Measurements from ENCODE around the gene MAPK1.
A peak's percentile ranks its signal among the peaks of the same experiment; 100 is the strongest.
"Not testable (repeated sequence)": the region's sequence is repeated elsewhere in the genome, so short reads cannot be mapped to it uniquely, and the experiment has no call there.

The MAPK1 gene

DNA sequence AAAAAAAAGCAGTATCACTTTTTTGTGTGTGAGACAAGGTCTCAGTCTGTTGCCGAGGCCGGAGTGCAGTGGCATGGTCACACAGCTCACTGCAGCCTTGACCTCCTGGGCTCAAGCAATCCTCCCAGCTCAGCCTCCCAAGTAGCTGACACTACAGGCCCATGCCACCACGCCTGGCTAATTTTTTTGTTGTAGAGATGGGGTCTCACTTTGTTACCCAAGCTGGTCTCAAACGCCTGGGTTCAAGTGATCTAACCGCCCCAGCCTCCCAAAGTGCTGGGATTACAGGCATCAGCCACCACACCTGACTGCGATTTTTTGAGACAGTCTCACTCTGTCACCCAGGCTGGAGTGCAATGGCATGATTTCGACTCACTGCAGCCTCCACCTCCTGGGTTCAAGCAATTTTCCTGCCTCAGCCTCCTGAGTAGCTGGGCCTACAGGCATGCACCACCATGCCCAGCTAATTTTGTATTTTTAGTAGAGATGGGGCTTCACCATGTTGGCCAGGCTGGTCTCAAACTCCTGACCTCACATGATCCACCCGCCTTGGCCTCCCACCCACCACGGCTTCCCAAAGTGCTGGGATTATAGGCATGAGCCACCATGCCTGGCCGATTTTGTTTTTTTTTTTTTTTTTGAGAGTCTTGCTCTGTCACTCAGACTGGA is 147.1 kb downstream of the MAPK1 start:
- POLR2A ChIA-PET (ENCODE audit: low non-redundant PET); DNase-seq (ENCODE audit: low spot score); H3K27ac ChIP-seq: not testable (repeated sequence)
- CTCF ChIA-PET, result interaction anchor here (0.6 kb wide), 2 partner anchors 55 to 1655 kb away, joined by 3 read pairs; no protein-coding TSS in a partner anchor

DNA sequence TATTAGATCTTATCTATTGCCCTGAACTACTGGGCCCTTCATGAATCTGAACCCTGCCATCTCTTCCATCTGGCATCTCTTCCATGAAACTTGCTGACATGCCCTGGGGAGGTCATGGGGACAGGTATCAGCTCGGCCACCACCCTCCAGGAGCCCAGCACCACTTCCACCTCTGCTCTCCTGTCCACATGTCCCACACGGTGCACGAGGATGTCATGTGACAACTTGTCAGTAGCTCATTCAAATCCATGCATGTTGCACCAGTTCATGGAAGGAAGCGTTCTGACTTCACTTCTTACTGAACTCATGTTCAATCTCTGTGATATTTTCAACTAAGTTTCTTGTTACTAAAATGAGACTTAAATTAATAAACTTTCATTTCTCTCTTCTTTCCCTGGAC is 148.4 kb downstream of the MAPK1 start:
- CTCF ChIA-PET, result no interaction called here
- POLR2A ChIA-PET (ENCODE audit: low non-redundant PET), result interaction anchor here (0.6 kb wide), 1 partner anchor 366 kb away, joined by 5 read pairs; no protein-coding TSS in a partner anchor
- no peak overlapping the region for H3K27ac ChIP-seq
- no peak for DNase-seq (ENCODE audit: low spot score)
- TF ChIP-seq, protein P1, sequence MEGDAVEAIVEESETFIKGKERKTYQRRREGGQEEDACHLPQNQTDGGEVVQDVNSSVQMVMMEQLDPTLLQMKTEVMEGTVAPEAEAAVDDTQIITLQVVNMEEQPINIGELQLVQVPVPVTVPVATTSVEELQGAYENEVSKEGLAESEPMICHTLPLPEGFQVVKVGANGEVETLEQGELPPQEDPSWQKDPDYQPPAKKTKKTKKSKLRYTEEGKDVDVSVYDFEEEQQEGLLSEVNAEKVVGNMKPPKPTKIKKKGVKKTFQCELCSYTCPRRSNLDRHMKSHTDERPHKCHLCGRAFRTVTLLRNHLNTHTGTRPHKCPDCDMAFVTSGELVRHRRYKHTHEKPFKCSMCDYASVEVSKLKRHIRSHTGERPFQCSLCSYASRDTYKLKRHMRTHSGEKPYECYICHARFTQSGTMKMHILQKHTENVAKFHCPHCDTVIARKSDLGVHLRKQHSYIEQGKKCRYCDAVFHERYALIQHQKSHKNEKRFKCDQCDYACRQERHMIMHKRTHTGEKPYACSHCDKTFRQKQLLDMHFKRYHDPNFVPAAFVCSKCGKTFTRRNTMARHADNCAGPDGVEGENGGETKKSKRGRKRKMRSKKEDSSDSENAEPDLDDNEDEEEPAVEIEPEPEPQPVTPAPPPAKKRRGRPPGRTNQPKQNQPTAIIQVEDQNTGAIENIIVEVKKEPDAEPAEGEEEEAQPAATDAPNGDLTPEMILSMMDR (conservative IDR thresholded peaks at IDR 0.05; ENCODE audit: low read depth), result no peak

DNA sequence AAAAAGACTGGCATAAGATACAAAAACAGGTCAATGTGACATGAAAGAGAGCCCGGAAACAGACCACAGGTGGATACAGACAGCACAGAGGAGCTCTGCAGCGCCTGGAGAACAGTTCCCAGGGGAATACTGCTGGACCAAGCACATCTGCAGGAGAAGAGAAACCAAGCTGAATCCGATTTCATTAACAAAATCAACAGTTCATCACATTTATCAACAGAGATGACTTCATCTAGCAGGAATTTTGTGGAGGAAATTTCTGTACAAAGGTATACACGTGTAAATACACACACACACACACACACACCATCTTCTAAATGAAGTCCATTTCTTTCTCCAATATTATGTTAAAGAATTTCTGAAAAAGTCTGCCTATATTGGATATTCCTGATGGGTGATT is 148.9 kb downstream of the MAPK1 start:
- CTCF ChIA-PET, result interaction anchor here (0.9 kb wide), 1 partner anchor 234 kb away, joined by 3 read pairs; the partner anchor contains the start of gene PPM1F

DNA sequence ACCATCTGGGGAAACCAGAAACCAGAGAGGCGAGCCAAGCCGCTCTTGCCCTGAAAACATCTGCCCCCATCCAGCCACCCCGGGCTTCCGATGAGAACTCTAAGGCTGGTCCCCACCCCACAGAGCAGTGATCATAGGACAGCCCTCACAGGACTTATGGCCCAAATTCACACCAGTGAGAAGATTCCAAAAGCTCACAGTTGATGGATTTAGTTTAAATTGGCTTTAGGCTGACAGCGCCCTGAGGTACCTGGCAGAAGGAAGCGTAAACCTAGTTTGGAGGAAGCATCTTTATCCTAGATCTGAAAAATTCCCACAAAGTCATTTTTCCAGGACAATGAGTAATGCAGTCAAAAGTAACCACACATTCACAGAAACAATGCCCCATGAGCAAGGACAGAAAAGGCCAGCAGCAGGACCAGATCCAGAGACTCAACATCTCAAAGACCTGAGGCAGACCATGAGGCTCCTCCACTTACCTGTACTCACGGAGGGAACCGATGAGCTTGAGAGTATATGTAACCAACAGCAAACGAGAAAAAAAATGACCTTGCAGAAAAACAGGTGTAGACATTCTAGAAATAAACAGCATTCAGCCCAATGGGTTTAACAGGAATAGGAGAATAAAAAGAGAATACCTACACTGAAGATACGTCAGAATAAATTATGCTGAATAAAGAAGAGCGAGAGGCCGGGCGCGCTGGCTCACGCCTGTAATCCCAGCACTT is 150.9 kb downstream of the MAPK1 start:
- H3K27ac ChIP-seq; CTCF ChIA-PET; POLR2A ChIA-PET (ENCODE audit: low non-redundant PET); DNase-seq (ENCODE audit: low spot score): not testable (repeated sequence)

More for the DNA sequence above, 148.9 kb downstream of the MAPK1 start:
- TF ChIP-seq, protein P1 (conservative IDR thresholded peaks at IDR 0.05; ENCODE audit: low read depth), result no peak
- POLR2A ChIA-PET (ENCODE audit: low non-redundant PET), result interaction anchor here (0.6 kb wide), 1 partner anchor 366 kb away, joined by 5 read pairs; no protein-coding TSS in a partner anchor
- H3K27ac ChIP-seq, result no peak overlapping the region
- DNase-seq (ENCODE audit: low spot score), result no peak

DNA sequence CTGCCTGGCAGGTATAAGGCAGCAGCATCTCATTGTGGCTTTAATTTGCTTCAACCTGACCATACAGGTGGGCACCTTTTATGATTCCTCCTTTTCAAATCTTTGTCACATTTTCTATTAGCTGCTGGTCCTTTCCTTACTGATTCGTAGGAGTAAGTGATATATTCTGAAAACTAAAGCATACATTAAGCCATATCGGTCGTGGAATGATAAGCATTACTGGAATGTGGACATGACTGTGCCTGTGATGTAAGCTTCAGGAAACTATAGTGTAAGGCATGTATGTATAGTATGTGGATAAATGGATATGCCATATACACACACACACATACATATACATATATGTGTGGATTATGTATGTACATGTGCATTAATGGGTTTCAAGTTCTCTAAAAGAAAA is 152.7 kb downstream of the MAPK1 start:
- H3K27ac ChIP-seq, result peak overlapping the region; percentile 33; the same call in 1 of the 2 replicates

DNA sequence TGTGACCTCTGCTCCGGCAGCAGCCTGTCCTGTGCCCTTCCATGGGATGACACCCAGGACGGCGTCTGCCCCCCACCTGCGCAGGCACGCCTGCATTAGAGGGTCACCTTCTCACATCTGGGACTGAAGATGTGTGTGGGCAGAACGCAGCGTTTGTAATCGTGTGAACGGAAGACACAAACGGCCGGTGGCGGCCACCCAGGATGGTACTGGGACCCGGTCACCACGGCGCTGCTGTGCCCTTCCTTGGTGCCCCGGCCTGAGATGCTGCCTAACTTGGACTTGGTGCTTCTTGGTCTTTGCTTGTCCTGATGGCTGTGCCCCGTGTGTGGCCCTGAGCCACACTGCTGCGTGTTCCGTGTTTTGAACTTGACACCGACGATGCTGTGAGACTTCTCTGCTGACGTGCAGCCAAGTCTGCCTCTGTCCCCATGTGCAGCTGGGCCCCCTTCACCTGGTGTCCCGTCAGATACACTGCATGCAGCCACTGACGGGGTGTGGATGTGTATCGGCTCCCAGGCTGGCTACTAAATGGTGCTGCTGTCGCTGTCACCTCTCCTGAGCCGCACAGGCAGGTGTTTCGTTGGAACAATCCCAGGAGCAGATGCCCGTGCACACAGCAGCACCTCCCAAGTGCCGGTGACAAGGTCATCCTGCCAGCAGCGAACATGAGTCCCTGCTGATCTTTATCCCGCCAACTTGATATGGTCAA is 153.2 kb downstream of the MAPK1 start:
- no peak for DNase-seq (ENCODE audit: low spot score)
- peak overlapping the region; percentile 33; the same call in 1 of the 2 replicates for H3K27ac ChIP-seq
- CTCF ChIA-PET, result interaction anchor here (0.8 to 1.1 kb wide), 2 partner anchors 12 to 202 kb away, joined by 3 read pairs; no protein-coding TSS in a partner anchor
- TF ChIP-seq, protein P1 (conservative IDR thresholded peaks at IDR 0.05; ENCODE audit: low read depth), result no peak
- POLR2A ChIA-PET (ENCODE audit: low non-redundant PET), result no interaction called here

More for the DNA sequence above, 152.7 kb downstream of the MAPK1 start:
- TF ChIP-seq, protein P1 (conservative IDR thresholded peaks at IDR 0.05; ENCODE audit: low read depth), result no peak
- peak; percentile 45 for DNase-seq (ENCODE audit: low spot score)
- ChIA-PET CTCF (no interaction called here), POLR2A (ENCODE audit: low non-redundant PET) (no interaction called here)

DNA sequence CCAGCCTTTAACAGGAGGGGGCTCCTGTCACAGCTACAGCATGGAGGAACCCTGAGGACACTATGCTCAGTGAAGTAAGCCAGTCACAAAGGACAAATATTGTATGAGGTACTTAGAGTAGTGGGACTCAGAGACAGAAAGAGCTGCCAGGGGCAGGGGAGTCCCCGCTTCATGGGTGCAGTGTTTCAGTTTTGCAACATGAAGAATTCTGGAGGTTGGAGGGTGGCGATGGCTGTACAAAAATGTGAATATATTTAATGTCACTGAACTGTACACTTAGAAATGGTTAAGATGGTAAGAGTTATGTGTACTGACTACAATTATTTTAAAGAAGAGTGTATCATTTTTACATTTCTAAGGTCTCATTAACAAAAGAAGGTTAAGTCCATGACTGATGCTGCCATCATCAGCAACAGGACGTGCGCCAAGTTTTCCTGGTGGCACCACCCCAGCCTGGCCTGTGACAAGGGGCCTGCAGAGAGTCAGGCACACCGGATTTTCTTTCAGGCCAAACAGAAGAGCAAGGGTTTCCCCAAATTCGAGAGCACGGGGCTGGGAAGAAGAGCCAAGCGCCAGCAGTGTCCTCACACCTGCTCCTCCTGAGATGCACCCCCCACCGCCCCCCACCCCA is 153.9 kb downstream of the MAPK1 start:
- ChIA-PET CTCF (interaction anchor here (0.6 to 1.1 kb wide), 4 partner anchors 12 to 203 kb away, joined by 3 to 5 read pairs (median 3); no protein-coding TSS in a partner anchor), POLR2A (ENCODE audit: low non-redundant PET) (no interaction called here)
- H3K27ac ChIP-seq, result peak overlapping the region; percentile 8; the same call in 1 of the 2 replicates
- no peak for DNase-seq (ENCODE audit: low spot score)
- TF ChIP-seq, protein P1 (conservative IDR thresholded peaks at IDR 0.05; ENCODE audit: low read depth), result peak; percentile 15

All from RWPE1 (cell line).